HG03571 (cell line): ENCODE measurements around the gene TTBK1.

Source experiments
- ATAC-seq: cut with Tn5 transposase; IDR thresholded peaks from one replicate; pipeline ENCODE4 v1.9.1; 2021; ENCODE audit not compliant: unreplicated experiment

The TTBK1 gene

GRCh38 chr6:43336382-43336781 is 93.1 kb downstream of the TTBK1 start:
- no peak for ATAC-seq
